HG03159 (cell line): Measurements from ENCODE around the gene TNRC18.

Source experiments
- ATAC-seq: cut with Tn5 transposase; IDR thresholded peaks from one replicate; pipeline ENCODE4 v1.9.1; 2021; ENCODE audit warnings: mild to moderate bottlenecking, moderate library complexity; ENCODE audit not compliant: unreplicated experiment

TNRC18 gene

GRCh38 chr7:5450549-5451327, 27.1 kb upstream of the TNRC18 start:
- ATAC-seq, result no peak

GRCh38 chr7:5448378-5449037, 24.9 kb upstream of the TNRC18 start:
- no peak for ATAC-seq

GRCh38 chr7:5445981-5446594, 22.5 kb upstream of the TNRC18 start:
- ATAC-seq, result no peak

- ATAC-seq, result no peak
These were observed 20.0 kb upstream of the TNRC18 start for GRCh38 chr7:5443678-5444077.

GRCh38 chr7:5442757-5443305, 19.2 kb upstream of the TNRC18 start:
- ATAC-seq, result no peak

- no peak for ATAC-seq
These were observed 18.3 kb upstream of the TNRC18 start for GRCh38 chr7:5441840-5442503.

- no peak for ATAC-seq
These were observed 16.2 kb upstream of the TNRC18 start for GRCh38 chr7:5439572-5440496.

GRCh38 chr7:5439209-5439571, 15.6 kb upstream of the TNRC18 start:
- ATAC-seq, result no peak

- no peak for ATAC-seq
These were observed 14.4 kb upstream of the TNRC18 start for GRCh38 chr7:5437987-5438386.

- no peak for ATAC-seq
These were observed 13.8 kb upstream of the TNRC18 start for GRCh38 chr7:5437348-5437892.

- ATAC-seq, result no peak
These were observed 12.5 kb upstream of the TNRC18 start for GRCh38 chr7:5436003-5436678.

- ATAC-seq, result no peak
These were observed 11.8 kb upstream of the TNRC18 start for GRCh38 chr7:5435291-5436002.

- no peak for ATAC-seq
These were observed 9.5 kb upstream of the TNRC18 start for GRCh38 chr7:5433181-5433580.

- no peak for ATAC-seq
These were observed 9.1 kb upstream of the TNRC18 start for GRCh38 chr7:5432691-5433090.

- no peak for ATAC-seq
These were observed 8.0 kb upstream of the TNRC18 start for GRCh38 chr7:5431560-5432015.

- no peak for ATAC-seq
These were observed 6.9 kb upstream of the TNRC18 start for GRCh38 chr7:5430612-5430947.

- ATAC-seq, result no peak
These were observed 6.4 kb upstream of the TNRC18 start for GRCh38 chr7:5429857-5430611.

- no peak for ATAC-seq
These were observed 5.7 kb upstream of the TNRC18 start for GRCh38 chr7:5429253-5429856.
